HG03060 (cell line): ENCODE measurements around the gene CD99.
"Not testable (repeated sequence)": the region's sequence is repeated elsewhere in the genome, so short reads cannot be mapped to it uniquely, and the experiment has no call there.

Experiments
- ATAC-seq: cut with Tn5 transposase; IDR thresholded peaks from one replicate; pipeline ENCODE4 v1.9.1; 2021; ENCODE audit warnings: low read depth, moderate number of reproducible peaks; ENCODE audit not compliant: unreplicated experiment

The CD99 gene

DNA sequence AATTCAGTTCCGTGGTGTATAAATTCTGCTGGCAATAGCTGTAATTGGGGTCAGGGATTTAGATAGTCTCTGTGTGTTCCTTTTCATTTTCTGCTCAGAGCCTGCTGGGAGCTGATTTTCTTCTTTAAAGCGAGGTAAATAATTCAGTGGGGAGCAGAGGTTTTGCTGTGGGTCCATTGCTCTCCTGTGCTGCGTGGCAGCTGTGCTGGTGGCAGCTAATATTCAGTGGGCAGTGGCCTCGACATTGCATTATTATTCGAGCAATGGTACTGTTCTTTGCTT is 74.4 kb downstream of the CD99 start:
- ATAC-seq = no peak

DNA sequence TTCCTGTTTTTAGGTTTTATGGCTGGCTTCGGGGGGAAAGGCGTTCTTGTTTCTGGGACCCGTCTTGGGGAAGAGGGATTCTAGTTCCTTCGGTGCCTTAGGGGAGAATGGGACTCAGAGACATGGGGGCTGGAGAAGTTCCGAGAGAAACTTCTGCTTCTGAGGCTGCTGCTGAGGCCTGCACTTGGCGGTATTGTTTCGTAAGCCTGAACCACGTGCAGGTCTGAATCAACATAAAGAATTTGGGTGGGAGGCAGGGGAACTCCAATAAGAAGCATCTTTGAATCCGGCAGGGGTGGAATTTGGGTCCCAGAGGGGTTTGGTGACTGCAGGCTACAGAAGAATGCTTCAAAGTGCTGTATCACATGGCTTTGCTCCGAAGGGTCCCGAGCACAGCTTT is 75.8 kb downstream of the CD99 start:
- no peak for ATAC-seq

GRCh38 chrX:2767631-2768455 is 76.7 kb downstream of the CD99 start:
- no peak for ATAC-seq

DNA sequence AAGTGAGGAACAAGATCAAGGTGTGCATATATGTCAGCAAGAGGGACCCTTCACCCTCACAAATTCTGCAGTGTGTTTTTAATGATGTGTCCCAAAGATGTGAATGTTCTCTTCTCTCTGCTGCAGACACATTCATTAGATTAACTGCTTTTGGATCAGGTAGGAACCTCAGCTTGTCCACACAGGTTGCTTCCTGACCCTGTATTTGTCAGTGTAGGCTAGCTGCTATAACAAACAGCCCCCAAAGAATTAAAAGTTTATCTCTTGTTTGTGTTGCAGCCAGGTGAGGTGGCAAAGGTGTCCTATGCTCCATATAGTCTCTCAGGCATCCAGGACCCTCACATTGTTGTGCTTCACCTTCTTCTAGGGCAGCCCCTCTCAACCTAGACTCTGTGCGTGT is 78.5 kb downstream of the CD99 start:
- ATAC-seq = no peak

DNA sequence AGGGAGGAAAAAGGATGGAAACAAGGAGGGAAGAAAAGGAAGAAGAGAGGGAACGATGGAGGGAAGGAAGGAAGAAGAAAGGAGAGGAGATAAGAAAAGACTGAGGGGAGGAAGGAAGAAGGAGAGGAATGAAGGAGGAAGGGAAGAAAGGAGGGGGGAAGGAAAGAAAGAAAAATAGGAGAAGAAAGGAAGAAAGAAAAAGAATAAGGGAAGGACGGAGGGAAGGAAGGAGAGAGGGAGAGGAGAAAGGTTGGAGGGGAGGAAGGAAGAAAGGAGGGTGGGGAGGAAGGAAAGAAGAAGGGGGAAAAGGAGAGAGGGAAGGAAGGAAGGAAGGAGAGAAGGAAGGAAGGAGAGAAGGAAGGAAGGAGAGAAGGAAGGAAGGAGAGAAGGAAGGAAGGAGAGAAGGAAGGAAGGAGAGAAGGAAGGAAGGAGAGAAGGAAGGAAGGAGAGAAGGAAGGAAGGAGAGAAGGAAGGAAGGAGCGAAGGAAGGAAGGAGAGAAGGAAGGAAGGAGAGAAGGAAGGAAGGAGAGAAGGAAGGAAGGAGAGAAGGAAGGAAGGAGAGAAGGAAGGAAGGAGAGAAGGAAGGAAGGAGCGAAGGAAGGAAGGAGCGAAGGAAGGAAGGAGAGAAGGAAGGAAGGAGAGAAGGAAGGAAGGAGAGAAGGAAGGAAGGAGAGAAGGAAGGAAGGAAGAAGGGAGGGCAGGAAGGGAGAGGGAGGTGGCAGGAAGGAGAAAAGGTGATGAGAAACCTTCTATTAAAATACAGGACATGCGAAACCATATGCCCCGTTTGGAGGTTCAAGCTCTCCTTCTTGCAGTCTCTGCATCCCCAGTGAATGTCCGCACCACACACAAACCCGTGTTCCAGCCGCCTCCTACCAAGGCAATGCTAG is 82.3 kb downstream of the CD99 start:
- not testable (repeated sequence) for ATAC-seq

GRCh38 chrX:2774057-2774456 is 83.0 kb downstream of the CD99 start:
- no peak for ATAC-seq

DNA sequence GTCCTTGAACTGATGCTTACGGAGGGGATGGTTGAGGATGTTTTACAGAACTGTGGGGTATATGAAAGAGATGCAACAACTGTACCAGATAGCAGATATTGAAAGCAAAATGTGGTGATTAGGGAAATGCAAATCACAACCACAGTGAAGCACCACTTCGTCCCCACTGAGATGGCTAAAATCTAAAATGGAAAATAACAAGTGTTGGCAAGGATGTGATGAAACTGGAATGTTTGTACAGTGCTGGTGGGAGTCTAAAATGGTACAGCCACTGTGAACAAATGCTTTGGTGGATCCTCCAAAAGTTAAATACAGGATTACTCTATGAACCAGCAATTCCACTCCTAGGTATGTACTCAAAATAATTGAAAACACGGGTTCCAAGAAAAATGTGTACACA is 83.7 kb downstream of the CD99 start:
- no peak for ATAC-seq

DNA sequence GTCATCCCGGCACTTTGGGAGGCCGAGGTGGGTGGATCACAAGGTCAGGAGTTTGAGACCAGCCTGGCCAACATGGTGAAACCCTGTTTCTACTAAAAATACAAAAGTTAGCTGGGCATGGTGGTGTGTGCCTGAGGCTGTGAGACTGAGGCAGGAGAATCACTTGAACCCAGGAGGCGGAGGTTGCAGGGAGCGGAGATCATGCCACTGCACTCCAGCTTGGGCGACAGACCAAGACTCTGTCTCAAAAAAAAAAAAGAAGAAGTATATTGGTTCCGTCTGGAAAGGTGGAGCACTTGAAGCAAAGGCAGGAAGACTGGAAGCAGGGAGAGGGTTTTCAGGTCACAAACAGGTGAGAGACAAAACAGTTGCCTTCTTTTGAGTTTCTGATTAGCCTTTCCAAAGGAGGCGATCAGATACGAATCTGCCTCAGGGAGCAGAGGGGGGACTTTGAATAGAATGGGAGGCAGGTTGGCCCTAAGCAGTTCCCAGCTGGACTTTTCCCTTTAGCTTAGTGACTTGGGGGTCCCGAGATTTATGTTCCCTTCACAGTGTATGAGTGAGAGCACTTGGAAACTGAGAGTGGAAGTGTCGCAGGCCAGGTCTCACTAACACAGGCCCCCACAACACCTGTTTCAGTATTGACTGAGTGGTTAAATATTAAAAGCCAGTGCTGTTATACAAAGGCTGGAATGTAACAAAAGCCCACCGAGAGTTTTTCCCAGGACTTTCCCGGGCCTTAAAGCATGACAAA is 89.6 kb downstream of the CD99 start:
- not testable (repeated sequence) for ATAC-seq

DNA sequence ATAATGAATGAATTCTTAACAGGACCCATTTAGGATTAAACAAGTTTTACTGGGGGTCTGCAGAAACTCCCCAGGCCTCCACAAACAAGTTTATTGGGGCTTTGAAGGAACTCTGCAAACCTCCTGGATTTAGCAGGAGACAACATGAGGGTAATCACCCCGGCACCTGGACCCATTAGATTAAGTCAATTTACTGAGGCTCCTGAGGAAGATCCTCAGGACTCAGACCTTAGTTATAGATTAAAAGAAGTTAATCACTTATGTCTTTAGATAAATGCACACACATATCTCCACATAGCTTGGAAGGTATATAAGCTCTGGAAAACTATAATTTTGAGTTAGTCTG is 90.1 kb downstream of the CD99 start:
- no peak for ATAC-seq

GRCh38 chrX:2781698-2782097 is 90.6 kb downstream of the CD99 start:
- no peak for ATAC-seq

DNA sequence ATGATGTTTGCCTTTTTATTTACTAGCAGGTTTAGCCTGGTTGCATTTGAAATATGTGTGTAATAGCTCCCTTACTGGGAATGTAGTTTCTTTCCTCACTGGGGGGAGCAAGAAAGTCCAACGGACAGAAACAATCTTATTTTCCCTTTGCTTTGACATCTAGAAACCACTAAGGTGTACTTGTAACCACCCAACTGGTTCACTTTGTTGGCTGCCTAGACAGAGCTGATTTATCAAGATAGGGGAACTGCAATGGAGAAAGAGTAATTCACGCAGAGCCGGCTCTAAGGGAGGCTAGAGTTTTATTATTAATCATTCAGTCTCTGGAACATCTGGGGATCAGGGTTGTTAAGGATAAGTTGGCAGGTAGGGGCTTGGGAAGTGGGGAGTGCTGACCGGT is 91.1 kb downstream of the CD99 start:
- ATAC-seq = no peak

- ATAC-seq = no peak
Observed at GRCh38 chrX:2782778-2783177, 91.7 kb downstream of the CD99 start.

- no peak for ATAC-seq
Observed at GRCh38 chrX:2784026-2784425, 92.9 kb downstream of the CD99 start.

DNA sequence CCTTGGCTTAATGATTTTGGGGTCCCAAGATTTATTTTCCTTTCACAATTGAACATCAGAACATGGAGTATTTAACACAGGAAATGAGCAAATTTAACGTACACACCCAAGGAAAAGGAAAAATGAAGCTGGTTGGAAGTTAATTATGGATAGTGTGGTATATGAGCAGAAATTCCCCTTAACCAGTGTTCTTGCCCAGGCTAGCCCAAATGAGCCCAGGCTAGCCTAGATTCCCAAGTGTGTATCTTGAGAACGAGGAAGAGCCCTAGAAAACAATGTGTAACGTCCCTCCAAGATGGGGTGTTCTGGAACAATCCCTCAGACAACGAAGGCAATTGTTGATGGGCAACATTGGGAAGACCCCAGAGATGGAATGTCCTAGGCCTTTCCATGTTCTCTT is 94.4 kb downstream of the CD99 start:
- no peak for ATAC-seq

GRCh38 chrX:2788980-2789379 is 97.9 kb downstream of the CD99 start:
- no peak for ATAC-seq

- ATAC-seq = no peak
Observed at GRCh38 chrX:2789569-2789968, 98.5 kb downstream of the CD99 start.
